AG10803 (cell line): ENCODE results near the gene ARHGEF10L.
"Not testable (repeated sequence)": the region's sequence is repeated elsewhere in the genome, so short reads cannot be mapped to it uniquely, and the experiment has no call there.

Source experiments
- DNase-seq: peaks from one replicate; pipeline ENCODE4 v3.0.0; 2010; ENCODE audit warnings: low read depth
- H3K4me3 ChIP-seq: 2 replicates; pipeline ENCODE4 v1.5.1; 2011; ENCODE audit warnings: mild to moderate bottlenecking, low read length, control low read depth
- CTCF ChIP-seq: conservative IDR thresholded peaks from 2 replicates; pipeline ENCODE4 v1.5.1; 2011; ENCODE audit warnings: mild to moderate bottlenecking, low read length, control low read depth, inconsistent platforms

Gene ARHGEF10L

GRCh38 chr1:17743008-17743647, 203.6 kb downstream of the ARHGEF10L start:
- no peak for TF ChIP-seq CTCF
- no peak for DNase-seq
- no peak overlapping the region for H3K4me3 ChIP-seq

GRCh38 chr1:17743925-17744324, 204.4 kb downstream of the ARHGEF10L start:
- no peak for DNase-seq
- TF ChIP-seq CTCF, result no peak
- H3K4me3 ChIP-seq, result no peak overlapping the region

- DNase-seq, result no peak
- no peak overlapping the region for H3K4me3 ChIP-seq
- TF ChIP-seq CTCF, result no peak
Measured at GRCh38 chr1:17744666-17745478, 205.4 kb downstream of the ARHGEF10L start.

GRCh38 chr1:17745479-17745955, 206.0 kb downstream of the ARHGEF10L start:
- no peak overlapping the region for H3K4me3 ChIP-seq
- DNase-seq, result no peak
- TF ChIP-seq CTCF, result no peak

- not testable (repeated sequence) for DNase-seq, H3K4me3 ChIP-seq
Measured at GRCh38 chr1:17746281-17746680, 206.8 kb downstream of the ARHGEF10L start.

- TF ChIP-seq CTCF, result no peak
- no peak for DNase-seq
- H3K4me3 ChIP-seq, result no peak overlapping the region
Measured at GRCh38 chr1:17746920-17747319, 207.4 kb downstream of the ARHGEF10L start.
